COLO668 (cell line): Measurements from ENCODE around the gene GDF11.

ENCODE experiments used
- DNase-seq: peaks from one replicate; lab custom pipeline; 2025; ENCODE audit not compliant: unreplicated experiment; lab: John Stamatoyannopoulos, UW

The GDF11 gene

GRCh38 chr12:55742719-55743405, at the start of gene GDF11:
TSS of gene GDF11 (plus strand) at chr12:55743122. CDS start at chr12:55743317, 195 bp downstream.
- DNase-seq: peak; percentile 58

GRCh38 chr12:55693323-55694187, 49.4 kb upstream of the GDF11 start:
- no peak for DNase-seq

- DNase-seq: no peak
Observed at GRCh38 chr12:55694188-55694515, 48.8 kb upstream of the GDF11 start.

- no peak for DNase-seq
Observed at GRCh38 chr12:55694651-55695050, 48.3 kb upstream of the GDF11 start.

- DNase-seq: no peak
Observed at GRCh38 chr12:55695349-55695748, 47.6 kb upstream of the GDF11 start.

- no peak for DNase-seq
Observed at GRCh38 chr12:55696141-55696540, 46.8 kb upstream of the GDF11 start.

- no peak for DNase-seq
Observed at GRCh38 chr12:55696796-55697462, 46.0 kb upstream of the GDF11 start.

- DNase-seq: no peak
Observed at GRCh38 chr12:55697686-55698085, 45.2 kb upstream of the GDF11 start.

- no peak for DNase-seq
Observed at GRCh38 chr12:55698241-55698955, 44.5 kb upstream of the GDF11 start.

GRCh38 chr12:55698965-55699364, 44.0 kb upstream of the GDF11 start:
- no peak for DNase-seq

- DNase-seq: no peak
Observed at GRCh38 chr12:55699471-55700055, 43.4 kb upstream of the GDF11 start.

- peak; percentile 5 for DNase-seq
Observed at GRCh38 chr12:55700255-55701018, 42.5 kb upstream of the GDF11 start.

- no peak for DNase-seq
Observed at GRCh38 chr12:55702861-55703260, 40.1 kb upstream of the GDF11 start.

- no peak for DNase-seq
Observed at GRCh38 chr12:55703288-55703687, 39.6 kb upstream of the GDF11 start.

GRCh38 chr12:55703901-55704761, 38.8 kb upstream of the GDF11 start:
- DNase-seq: no peak

- no peak for DNase-seq
Observed at GRCh38 chr12:55704824-55705718, 37.9 kb upstream of the GDF11 start.

- peak; percentile 4 for DNase-seq
Observed at GRCh38 chr12:55705782-55706402, 37.0 kb upstream of the GDF11 start.
